DND-41 (cell line): ENCODE results near the gene NACC2.

Source experiments
- ATAC-seq: fragments of 200-7000 bp; cut with Tn5 transposase; 3 replicates; pipeline ENCODE4 v1.9.1; 2021; ENCODE audit warnings: low read depth; ENCODE audit not compliant: insufficient read depth
- DNase-seq: peaks from one replicate; pipeline ENCODE4 v3.0.0-alpha.2; 2020
- H2AFZ ChIP-seq: 2 replicates; pipeline ENCODE4 v1.6.0; 2012; ENCODE audit warnings: low read depth, low read length
- H3K27ac ChIP-seq: 2 replicates; pipeline ENCODE4 v1.5.1; 2012; ENCODE audit warnings: low read length, inconsistent platforms
- H3K27me3 ChIP-seq: fragments of 200-600 bp; sonication (generic); 2 replicates; pipeline ENCODE4 v1.6.0; 2012; ENCODE audit warnings: low read length, mild to moderate bottlenecking, inconsistent platforms; ENCODE audit not compliant: insufficient read depth, poor library complexity
- H3K36me3 ChIP-seq: 2 replicates; pipeline ENCODE4 v1.5.1; 2012; ENCODE audit warnings: low read length, inconsistent platforms; ENCODE audit not compliant: insufficient read depth
- H3K4me1 ChIP-seq: 2 replicates; pipeline ENCODE4 v1.5.1; 2012; ENCODE audit warnings: mild to moderate bottlenecking, low read length; ENCODE audit not compliant: insufficient read depth
- H3K4me2 ChIP-seq: 2 replicates; pipeline ENCODE4 v1.6.0; 2012; ENCODE audit warnings: mild to moderate bottlenecking, moderate library complexity, low read length, inconsistent platforms; ENCODE audit not compliant: insufficient read depth
- H3K4me3 ChIP-seq, 2 experiments: fragments of 200-600 bp in 1 of 2; shearing (Covaris generic) in 1 of 2; 2 replicates each; pipeline ENCODE4 v1.5.1; 2012 to 2016; ENCODE audit warnings: inconsistent platforms in 2 of 2, low read length in 2 of 2, mild to moderate bottlenecking in 2 of 2, low read depth in 1 of 2, moderate library complexity in 1 of 2
- H3K79me2 ChIP-seq: 2 replicates; pipeline ENCODE4 v1.6.0; 2012; ENCODE audit warnings: low read length, inconsistent platforms; ENCODE audit not compliant: insufficient read depth
- H3K9ac ChIP-seq: 2 replicates; pipeline ENCODE4 v1.6.0; 2012; ENCODE audit warnings: low read depth, mild to moderate bottlenecking, inconsistent platforms, low read length, moderate library complexity
- H3K9me3 ChIP-seq: 2 replicates; pipeline ENCODE4 v1.5.1; 2012; ENCODE audit warnings: low read length, moderate library complexity, mild to moderate bottlenecking, inconsistent platforms; ENCODE audit not compliant: insufficient read depth, severe bottlenecking
- H4K20me1 ChIP-seq: 2 replicates; pipeline ENCODE4 v1.6.0; 2012; ENCODE audit warnings: low read length; ENCODE audit not compliant: insufficient read depth
- CTCF ChIP-seq: IDR thresholded peaks from 2 replicates; pipeline ENCODE4 v1.5.1; 2012; ENCODE audit warnings: borderline replicate concordance, low read length, moderate library complexity, mild to moderate bottlenecking; ENCODE audit not compliant: poor library complexity, severe bottlenecking; ENCODE audit errors: extremely low read depth
- EZH2 ChIP-seq: IDR thresholded peaks from 3 replicates; pipeline ENCODE4 v1.6.1; 2012; ENCODE audit warnings: borderline replicate concordance, low read depth, mild to moderate bottlenecking, moderate library complexity, low read length, inconsistent platforms; ENCODE audit not compliant: severe bottlenecking

The NACC2 gene

GRCh38 chr9:135991771-135992170 is 103.3 kb downstream of the NACC2 start:
- H3K4me2 ChIP-seq: no peak overlapping the region
- H3K27me3 ChIP-seq: peaks cover 10% of the 10 kb centered on the region
- 0 out of 2 replicates have a peak, but pooled peaks cover 2% of the 10 kb centered on the region for H4K20me1 ChIP-seq
- no peaks in the 10 kb centered on the region for H3K36me3 ChIP-seq
- no peak overlapping the region for H2AFZ ChIP-seq
- no peak overlapping the region for H3K9ac ChIP-seq
- H3K79me2 ChIP-seq: no peaks in the 10 kb centered on the region
- ATAC-seq (no peak), DNase-seq (no peak)
- H3K9me3 ChIP-seq: no peaks in the 10 kb centered on the region
- TF ChIP-seq EZH2 (no peak), CTCF (no peak)
- no peak overlapping the region for H3K4me3 ChIP-seq
- no peak overlapping the region for H3K27ac ChIP-seq
- H3K4me1 ChIP-seq: peaks cover 5% of the 10 kb centered on the region; the same call in 1 of the 2 replicates

DNA sequence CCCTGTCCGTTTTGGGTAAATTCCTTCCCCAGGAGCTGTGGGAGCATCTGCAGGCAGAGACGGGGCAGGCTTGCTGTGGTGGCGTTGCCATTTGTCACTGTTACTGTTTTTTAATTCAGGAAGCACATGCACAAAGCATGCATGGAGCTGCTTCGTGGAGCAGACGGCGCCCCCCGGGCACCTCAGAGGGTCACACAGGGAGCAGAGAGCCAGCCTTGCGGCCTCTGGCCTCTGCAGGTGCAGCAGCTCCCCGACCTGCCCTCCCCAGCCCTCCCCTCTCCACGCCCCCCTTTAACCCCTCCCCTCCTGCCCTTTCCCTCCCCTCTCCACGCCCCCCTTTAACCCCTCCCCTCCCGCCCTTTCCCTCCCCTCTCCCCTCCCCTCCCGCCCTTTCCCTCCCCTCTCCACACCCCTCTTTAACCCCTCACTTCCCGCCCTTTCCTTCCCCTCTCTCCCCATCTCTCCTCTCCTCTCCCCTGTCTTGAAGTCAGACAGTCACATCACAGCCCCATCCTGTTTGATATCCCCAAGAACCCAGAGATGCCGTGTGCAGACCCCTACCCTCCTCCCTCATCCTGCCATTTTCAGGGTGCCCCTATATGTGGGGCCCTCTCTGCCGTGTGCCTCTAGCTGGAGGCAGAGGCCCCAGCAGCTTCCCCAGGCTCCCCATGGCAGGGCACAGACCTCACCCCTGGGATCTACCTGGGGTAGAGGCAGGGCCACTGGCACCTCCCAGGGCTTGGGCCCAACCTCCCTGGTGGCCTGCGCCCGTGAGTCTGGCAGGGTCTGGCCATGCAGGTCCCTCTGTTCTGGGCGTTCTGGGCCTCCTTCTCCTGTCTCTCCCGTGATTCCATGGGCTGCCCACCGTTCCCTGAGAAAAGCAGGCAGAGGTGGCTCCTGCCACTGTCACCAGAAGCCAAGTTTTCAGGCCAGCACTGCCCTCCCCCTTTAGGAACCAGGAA is 104.3 kb downstream of the NACC2 start:
- no peak for TF ChIP-seq EZH2
- TF ChIP-seq CTCF: no peak
- Histone ChIP-seq H3K27ac (no peak overlapping the region), H3K36me3 (no peaks in the 10 kb centered on the region), H3K4me1 (peaks cover 5% of the 10 kb centered on the region; the same call in 1 of the 2 replicates), H2AFZ (no peak overlapping the region), H3K9ac (no peak overlapping the region), H3K9me3 (no peaks in the 10 kb centered on the region), H3K79me2 (no peaks in the 10 kb centered on the region), H3K4me3 (no peak overlapping the region), H4K20me1 (0 out of 2 replicates have a peak, but pooled peaks cover 2% of the 10 kb centered on the region), H3K4me2 (no peak overlapping the region), H3K27me3 (peaks cover 10% of the 10 kb centered on the region)
- ATAC-seq (peak; percentile 53), DNase-seq (peak; percentile 26)

DNA sequence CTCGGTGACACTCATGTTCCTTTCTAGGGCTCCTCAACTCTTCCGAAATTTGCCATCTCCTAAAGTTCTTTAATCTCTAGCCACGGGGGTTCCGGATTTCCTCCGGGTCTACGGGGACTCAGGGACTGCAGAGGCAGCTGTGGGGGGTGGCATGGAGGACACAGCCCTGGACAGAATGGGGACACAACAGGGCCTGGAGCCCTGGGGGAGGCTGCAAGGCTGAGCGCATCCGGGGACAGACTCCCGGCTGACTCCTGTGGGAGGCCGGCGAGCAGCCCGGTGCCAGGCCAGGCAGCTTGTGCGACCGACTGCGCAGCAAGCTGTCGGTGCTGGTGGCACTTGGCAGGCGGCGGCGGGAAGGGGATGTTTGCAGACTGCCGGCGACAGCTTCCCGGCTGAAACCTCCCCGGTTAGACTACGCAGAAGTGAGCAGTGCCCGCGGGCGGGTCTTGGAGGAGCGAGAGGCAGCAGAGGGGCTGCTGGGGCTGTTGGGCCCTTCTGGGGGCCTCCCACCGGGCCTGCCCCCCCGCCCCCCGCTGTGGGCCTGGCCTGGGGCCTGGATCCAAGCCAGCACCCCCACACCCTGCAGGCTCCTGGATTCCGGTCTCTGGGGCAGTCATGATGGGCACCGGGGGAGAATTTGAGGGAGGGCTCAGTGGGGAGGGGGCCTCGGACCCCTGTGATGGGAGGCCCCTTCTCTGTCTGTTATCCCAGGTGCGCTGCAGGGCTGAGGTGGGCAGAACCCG is 105.2 kb downstream of the NACC2 start:
- no peak overlapping the region for H3K9ac ChIP-seq
- H3K9me3 ChIP-seq: no peaks in the 10 kb centered on the region
- no peak overlapping the region for H3K27ac ChIP-seq
- H3K4me1 ChIP-seq: peaks cover 5% of the 10 kb centered on the region; the same call in 1 of the 2 replicates
- H3K79me2 ChIP-seq: no peaks in the 10 kb centered on the region
- no peaks in the 10 kb centered on the region for H3K36me3 ChIP-seq
- H3K4me3 ChIP-seq: no peak overlapping the region
- ATAC-seq (no peak), DNase-seq (no peak)
- peaks cover 10% of the 10 kb centered on the region for H3K27me3 ChIP-seq
- H4K20me1 ChIP-seq: 0 out of 2 replicates have a peak, but pooled peaks cover 2% of the 10 kb centered on the region
- H2AFZ ChIP-seq: no peak overlapping the region
- no peak overlapping the region for H3K4me2 ChIP-seq
- TF ChIP-seq CTCF (no peak), EZH2 (peak; percentile 5)
